WTC11 (cell line): Measurements from ENCODE around the gene FILIP1L. TPM values are rescaled to one million over a fixed set of nuclear protein-coding genes. Genes with fewer than 3 reads are reported as not detected.

ENCODE experiments used
- ATAC-seq: fragments of 200-7000 bp; cut with Tn5 transposase; 2 replicates; pipeline ENCODE4 v1.10.0; 2021; ENCODE audit warnings: mild to moderate bottlenecking, moderate library complexity
- CTCF ChIA-PET: fragments of 300-600 bp; sonication (Branson Sonifier 250); formaldehyde crosslinking; loops from one replicate; lab custom pipeline; 2021; ENCODE audit warnings: antibody characterized with exemption; lab: Charles Lee
- POLR2A ChIA-PET: fragments of 350-600 bp; sonication (Branson Sonifier 250); formaldehyde crosslinking; loops from one replicate; lab custom pipeline; 2021; ENCODE audit warnings: antibody characterized with exemption; lab: Charles Lee
- DNase-seq: peaks from one replicate; pipeline ENCODE4 v3.0.0; 2021; ENCODE audit warnings: low spot score
- H3K27ac Mint-ChIP-seq: 2 replicates; pipeline ENCODE4 v1.8.0; 2021; ENCODE audit warnings: mixed read lengths
- H3K27me3 Mint-ChIP-seq: 2 replicates; pipeline ENCODE4 v1.8.0; 2021; ENCODE audit warnings: low read depth, mild to moderate bottlenecking, moderate library complexity, mixed read lengths
- H3K36me3 Mint-ChIP-seq: 2 replicates; pipeline ENCODE4 v1.8.0; 2021; ENCODE audit warnings: mixed read lengths
- H3K4me1 Mint-ChIP-seq: 2 replicates; pipeline ENCODE4 v1.8.0; 2022; ENCODE audit warnings: mixed read lengths
- H3K4me3 Mint-ChIP-seq: 2 replicates; pipeline ENCODE4 v1.8.0; 2021; ENCODE audit warnings: mild to moderate bottlenecking, moderate library complexity, mixed read lengths
- H3K9me3 Mint-ChIP-seq: 2 replicates; pipeline ENCODE4 v1.8.0; 2021; ENCODE audit warnings: mixed read lengths
- ATF1 ChIP-seq: sonication (generic); formaldehyde crosslinking; IDR thresholded peaks from 2 replicates; pipeline ENCODE4 v1.8.1; 2023; ENCODE audit warnings: mild to moderate bottlenecking, moderate library complexity, missing genetic modification reagents
- CREB1 ChIP-seq: sonication (generic); formaldehyde crosslinking; IDR thresholded peaks from 2 replicates; pipeline ENCODE4 v1.8.0; 2023; ENCODE audit warnings: mild to moderate bottlenecking, missing genetic modification reagents
- E2F5 ChIP-seq: sonication (generic); formaldehyde crosslinking; IDR thresholded peaks from 2 replicates; pipeline ENCODE4 v1.8.1; 2022; ENCODE audit warnings: mild to moderate bottlenecking, moderate library complexity, missing genetic modification reagents
- MYBL2 ChIP-seq: sonication (generic); formaldehyde crosslinking; IDR thresholded peaks from 2 replicates; pipeline ENCODE4 v1.8.1; 2023; ENCODE audit warnings: mild to moderate bottlenecking, moderate library complexity, missing genetic modification reagents
- ZBTB43 ChIP-seq: sonication (generic); formaldehyde crosslinking; IDR thresholded peaks from 2 replicates; pipeline ENCODE4 v1.8.1; 2023; ENCODE audit warnings: mild to moderate bottlenecking, missing genetic modification reagents
- ZMAT4 ChIP-seq: fragments of 250-450 bp; sonication (Bioruptor Pico); IDR thresholded peaks from 2 replicates; pipeline ENCODE4 v1.9.0; 2021; ENCODE audit warnings: mild to moderate bottlenecking
- ZNF121 ChIP-seq: sonication (generic); formaldehyde crosslinking; IDR thresholded peaks from 2 replicates; pipeline ENCODE4 v1.8.0; 2023; ENCODE audit warnings: missing genetic modification reagents
- ZNF219 ChIP-seq: sonication (generic); formaldehyde crosslinking; IDR thresholded peaks from 2 replicates; pipeline ENCODE4 v1.8.0; 2023; ENCODE audit warnings: missing genetic modification reagents, mild to moderate bottlenecking, borderline replicate concordance
- ZNF396 ChIP-seq: fragments of 250-450 bp; sonication (Bioruptor Pico); IDR thresholded peaks from 2 replicates; pipeline ENCODE4 v1.8.0; 2021; ENCODE audit warnings: mild to moderate bottlenecking, moderate library complexity, borderline replicate concordance
- ZNF512 ChIP-seq: sonication (generic); formaldehyde crosslinking; IDR thresholded peaks from 2 replicates; pipeline ENCODE4 v1.8.1; 2022; ENCODE audit warnings: missing genetic modification reagents, borderline replicate concordance
- total RNA-seq: library from RNA; stranded (reverse); gene quantifications from 3 replicates; pipeline ENCODE4 v1.2.3, GENCODE V29; 2021
- TF ChIP-seq, protein P1 (sequence below): sonication (generic); formaldehyde crosslinking; IDR thresholded peaks from 2 replicates; pipeline ENCODE4 v1.8.0; 2022; ENCODE audit warnings: mild to moderate bottlenecking, missing genetic modification reagents
- TF ChIP-seq, protein P2 (sequence below): sonication (generic); formaldehyde crosslinking; IDR thresholded peaks from 2 replicates; pipeline ENCODE4 v1.8.1; 2023; ENCODE audit warnings: mild to moderate bottlenecking, missing genetic modification reagents, moderate library complexity
- TF ChIP-seq, protein P3 (sequence below): sonication (generic); formaldehyde crosslinking; IDR thresholded peaks from 2 replicates; pipeline ENCODE4 v1.8.1; 2023; ENCODE audit warnings: mild to moderate bottlenecking, missing genetic modification reagents, borderline replicate concordance
- TF ChIP-seq, protein P4 (sequence below): sonication (generic); formaldehyde crosslinking; IDR thresholded peaks from 2 replicates; pipeline ENCODE4 v1.8.1; 2023; ENCODE audit warnings: mild to moderate bottlenecking, missing genetic modification reagents

FILIP1L gene
- total RNA-seq, 1 experiment from 2014 or later: 0.17 TPM

- peaks cover 19% of the 10 kb centered on the region for H3K4me1 Mint-ChIP-seq
- no peak overlapping the region for H3K4me3 Mint-ChIP-seq
Observed at GRCh38 chr3:100093831-100094230, 20.5 kb downstream of the FILIP1L start.

More at GRCh38 chr3:100093831-100094230, 20.5 kb downstream of the FILIP1L start:
- Mint-ChIP-seq H3K27ac (no peak overlapping the region), H3K9me3 (no peaks in the 10 kb centered on the region)
- CTCF ChIA-PET: no interaction called here
- ATAC-seq: no peak
- TF ChIP-seq E2F5: no peak
- TF ChIP-seq ZNF219 (CRISPR knock-in tag): no peak
- TF ChIP-seq CREB1 (CRISPR knock-in tag): no peak
- TF ChIP-seq, protein P1, sequence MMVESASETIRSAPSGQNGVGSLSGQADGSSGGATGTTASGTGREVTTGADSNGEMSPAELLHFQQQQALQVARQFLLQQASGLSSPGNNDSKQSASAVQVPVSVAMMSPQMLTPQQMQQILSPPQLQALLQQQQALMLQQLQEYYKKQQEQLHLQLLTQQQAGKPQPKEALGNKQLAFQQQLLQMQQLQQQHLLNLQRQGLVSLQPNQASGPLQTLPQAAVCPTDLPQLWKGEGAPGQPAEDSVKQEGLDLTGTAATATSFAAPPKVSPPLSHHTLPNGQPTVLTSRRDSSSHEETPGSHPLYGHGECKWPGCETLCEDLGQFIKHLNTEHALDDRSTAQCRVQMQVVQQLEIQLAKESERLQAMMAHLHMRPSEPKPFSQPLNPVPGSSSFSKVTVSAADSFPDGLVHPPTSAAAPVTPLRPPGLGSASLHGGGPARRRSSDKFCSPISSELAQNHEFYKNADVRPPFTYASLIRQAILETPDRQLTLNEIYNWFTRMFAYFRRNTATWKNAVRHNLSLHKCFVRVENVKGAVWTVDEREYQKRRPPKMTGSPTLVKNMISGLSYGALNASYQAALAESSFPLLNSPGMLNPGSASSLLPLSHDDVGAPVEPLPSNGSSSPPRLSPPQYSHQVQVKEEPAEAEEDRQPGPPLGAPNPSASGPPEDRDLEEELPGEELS: no peak
- no peak for TF ChIP-seq MYBL2 (CRISPR knock-in tag)
- no peak for TF ChIP-seq ZNF121
- no peak for TF ChIP-seq ZMAT4 (CRISPR knock-in tag)
- TF ChIP-seq, protein P2, sequence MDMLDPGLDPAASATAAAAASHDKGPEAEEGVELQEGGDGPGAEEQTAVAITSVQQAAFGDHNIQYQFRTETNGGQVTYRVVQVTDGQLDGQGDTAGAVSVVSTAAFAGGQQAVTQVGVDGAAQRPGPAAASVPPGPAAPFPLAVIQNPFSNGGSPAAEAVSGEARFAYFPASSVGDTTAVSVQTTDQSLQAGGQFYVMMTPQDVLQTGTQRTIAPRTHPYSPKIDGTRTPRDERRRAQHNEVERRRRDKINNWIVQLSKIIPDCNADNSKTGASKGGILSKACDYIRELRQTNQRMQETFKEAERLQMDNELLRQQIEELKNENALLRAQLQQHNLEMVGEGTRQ (CRISPR knock-in tag): no peak
- TF ChIP-seq ZBTB43 (CRISPR knock-in tag): no peak
- TF ChIP-seq ATF1 (CRISPR knock-in tag): no peak
- TF ChIP-seq, protein P3, sequence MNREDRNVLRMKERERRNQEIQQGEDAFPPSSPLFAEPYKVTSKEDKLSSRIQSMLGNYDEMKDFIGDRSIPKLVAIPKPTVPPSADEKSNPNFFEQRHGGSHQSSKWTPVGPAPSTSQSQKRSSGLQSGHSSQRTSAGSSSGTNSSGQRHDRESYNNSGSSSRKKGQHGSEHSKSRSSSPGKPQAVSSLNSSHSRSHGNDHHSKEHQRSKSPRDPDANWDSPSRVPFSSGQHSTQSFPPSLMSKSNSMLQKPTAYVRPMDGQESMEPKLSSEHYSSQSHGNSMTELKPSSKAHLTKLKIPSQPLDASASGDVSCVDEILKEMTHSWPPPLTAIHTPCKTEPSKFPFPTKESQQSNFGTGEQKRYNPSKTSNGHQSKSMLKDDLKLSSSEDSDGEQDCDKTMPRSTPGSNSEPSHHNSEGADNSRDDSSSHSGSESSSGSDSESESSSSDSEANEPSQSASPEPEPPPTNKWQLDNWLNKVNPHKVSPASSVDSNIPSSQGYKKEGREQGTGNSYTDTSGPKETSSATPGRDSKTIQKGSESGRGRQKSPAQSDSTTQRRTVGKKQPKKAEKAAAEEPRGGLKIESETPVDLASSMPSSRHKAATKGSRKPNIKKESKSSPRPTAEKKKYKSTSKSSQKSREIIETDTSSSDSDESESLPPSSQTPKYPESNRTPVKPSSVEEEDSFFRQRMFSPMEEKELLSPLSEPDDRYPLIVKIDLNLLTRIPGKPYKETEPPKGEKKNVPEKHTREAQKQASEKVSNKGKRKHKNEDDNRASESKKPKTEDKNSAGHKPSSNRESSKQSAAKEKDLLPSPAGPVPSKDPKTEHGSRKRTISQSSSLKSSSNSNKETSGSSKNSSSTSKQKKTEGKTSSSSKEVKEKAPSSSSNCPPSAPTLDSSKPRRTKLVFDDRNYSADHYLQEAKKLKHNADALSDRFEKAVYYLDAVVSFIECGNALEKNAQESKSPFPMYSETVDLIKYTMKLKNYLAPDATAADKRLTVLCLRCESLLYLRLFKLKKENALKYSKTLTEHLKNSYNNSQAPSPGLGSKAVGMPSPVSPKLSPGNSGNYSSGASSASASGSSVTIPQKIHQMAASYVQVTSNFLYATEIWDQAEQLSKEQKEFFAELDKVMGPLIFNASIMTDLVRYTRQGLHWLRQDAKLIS (CRISPR knock-in tag): no peak
- TF ChIP-seq ZNF512: no peak
- no peak for TF ChIP-seq ZNF396
- TF ChIP-seq, protein P4, sequence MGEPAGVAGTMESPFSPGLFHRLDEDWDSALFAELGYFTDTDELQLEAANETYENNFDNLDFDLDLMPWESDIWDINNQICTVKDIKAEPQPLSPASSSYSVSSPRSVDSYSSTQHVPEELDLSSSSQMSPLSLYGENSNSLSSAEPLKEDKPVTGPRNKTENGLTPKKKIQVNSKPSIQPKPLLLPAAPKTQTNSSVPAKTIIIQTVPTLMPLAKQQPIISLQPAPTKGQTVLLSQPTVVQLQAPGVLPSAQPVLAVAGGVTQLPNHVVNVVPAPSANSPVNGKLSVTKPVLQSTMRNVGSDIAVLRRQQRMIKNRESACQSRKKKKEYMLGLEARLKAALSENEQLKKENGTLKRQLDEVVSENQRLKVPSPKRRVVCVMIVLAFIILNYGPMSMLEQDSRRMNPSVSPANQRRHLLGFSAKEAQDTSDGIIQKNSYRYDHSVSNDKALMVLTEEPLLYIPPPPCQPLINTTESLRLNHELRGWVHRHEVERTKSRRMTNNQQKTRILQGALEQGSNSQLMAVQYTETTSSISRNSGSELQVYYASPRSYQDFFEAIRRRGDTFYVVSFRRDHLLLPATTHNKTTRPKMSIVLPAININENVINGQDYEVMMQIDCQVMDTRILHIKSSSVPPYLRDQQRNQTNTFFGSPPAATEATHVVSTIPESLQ (CRISPR knock-in tag): no peak
- TF ChIP-seq, all 79 proteins: peak for 0
- no peaks in the 10 kb centered on the region for H3K27me3 Mint-ChIP-seq
- no peak for DNase-seq
- H3K36me3 Mint-ChIP-seq: no peaks in the 10 kb centered on the region
- POLR2A ChIA-PET: no interaction called here
